HG03064 (cell line): ENCODE measurements around the gene XAF1.
"Not testable (repeated sequence)": the region's sequence is repeated elsewhere in the genome, so short reads cannot be mapped to it uniquely, and the experiment has no call there.

Experiments
- ATAC-seq: cut with Tn5 transposase; IDR thresholded peaks from one replicate; pipeline ENCODE4 v1.9.1; 2021; ENCODE audit warnings: low read depth; ENCODE audit not compliant: unreplicated experiment

XAF1 gene

GRCh38 chr17:6755731-6756184 lies at the start of gene XAF1:
XAF1 (plus strand) TSS chr17:6756046; CDS start chr17:6756079, 33 bp downstream.
- no peak for ATAC-seq

- no peak for ATAC-seq
These were observed 49.3 kb upstream of the XAF1 start for GRCh38 chr17:6706499-6706898.

GRCh38 chr17:6706996-6707395 lies 48.9 kb upstream of the XAF1 start:
- no peak for ATAC-seq

DNA sequence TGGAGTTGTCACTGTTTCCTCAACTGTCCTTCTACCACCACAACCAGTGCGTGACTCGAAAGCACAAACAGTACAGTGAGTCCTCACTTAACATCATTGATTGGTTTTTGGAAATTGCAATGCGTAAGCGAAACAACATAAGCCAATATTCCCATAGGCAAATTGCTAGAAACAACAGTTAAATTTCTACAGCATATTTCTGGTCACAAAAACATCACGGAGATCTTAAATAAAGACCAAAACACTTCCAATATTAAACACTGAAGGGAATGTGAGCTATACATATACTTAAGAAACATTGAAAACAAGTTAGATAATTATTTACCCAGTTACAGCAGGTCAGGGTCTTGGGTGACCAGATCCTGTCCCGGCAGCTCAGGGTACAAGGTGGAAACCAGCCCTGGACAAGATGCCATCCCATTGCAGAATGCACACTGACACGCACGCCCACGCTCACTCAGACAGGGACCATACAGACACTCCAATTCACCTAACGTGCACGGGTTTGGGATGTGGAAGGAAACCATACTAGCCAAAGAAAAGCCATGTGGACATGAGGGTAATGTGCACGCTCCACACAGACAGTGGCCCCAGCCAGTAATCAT lies 47.4 kb upstream of the XAF1 start:
- ATAC-seq, result no peak

DNA sequence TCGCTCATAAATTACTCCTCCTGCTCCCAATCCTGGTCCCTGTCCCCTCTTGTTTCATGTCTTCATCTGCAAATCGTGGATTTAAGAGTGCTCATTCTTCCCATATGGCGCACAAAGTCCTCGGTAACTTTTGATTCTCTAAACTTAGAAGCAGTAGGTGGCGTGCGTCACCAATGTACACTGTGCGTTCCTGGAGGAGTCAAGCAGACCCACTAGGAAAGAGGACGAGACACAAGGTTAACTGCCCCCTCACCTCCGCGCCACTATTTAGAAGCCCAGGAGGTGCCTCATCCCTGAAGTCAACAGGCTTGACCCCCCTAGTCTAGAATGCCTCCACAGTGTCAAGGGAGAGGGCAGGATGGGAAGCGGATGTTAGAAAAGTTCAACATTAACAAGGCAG lies 45.5 kb upstream of the XAF1 start:
- ATAC-seq, result no peak

DNA sequence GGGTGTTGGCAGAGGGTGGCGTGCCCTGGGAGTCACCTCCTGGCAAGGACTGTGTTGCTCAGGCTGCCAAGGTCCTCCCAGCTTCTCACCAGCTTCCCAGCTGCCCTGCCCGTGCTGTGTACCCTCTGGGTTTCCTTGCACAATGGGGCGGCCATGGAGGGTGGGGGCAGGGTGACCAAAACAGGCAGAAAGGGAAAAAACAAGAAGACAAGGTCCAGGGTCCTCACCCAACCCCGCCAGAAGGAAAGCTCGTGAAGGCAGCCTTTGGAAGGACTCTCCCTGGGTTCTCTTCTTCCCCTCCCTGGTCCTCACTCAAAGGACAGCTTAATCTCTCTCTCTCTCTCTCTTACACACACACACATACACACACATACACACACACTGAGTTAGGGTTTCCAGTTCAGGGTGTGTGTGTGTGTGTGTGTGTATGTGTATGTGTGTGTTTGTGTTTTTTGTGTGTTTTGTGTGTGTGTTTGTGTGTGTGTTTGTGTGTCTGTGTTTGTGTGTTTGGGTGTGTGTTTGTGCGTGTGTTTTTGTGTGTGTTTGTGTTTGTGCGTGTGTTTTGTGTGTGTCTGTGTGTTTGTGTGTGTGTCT lies 44.7 kb upstream of the XAF1 start:
- no peak for ATAC-seq

GRCh38 chr17:6711681-6712057 lies 44.2 kb upstream of the XAF1 start:
- no peak for ATAC-seq

- ATAC-seq, result no peak
These were observed 43.6 kb upstream of the XAF1 start for GRCh38 chr17:6712058-6712853.

- no peak for ATAC-seq
These were observed 43.1 kb upstream of the XAF1 start for GRCh38 chr17:6712854-6713129.

- ATAC-seq, result no peak
These were observed 42.5 kb upstream of the XAF1 start, which contains the start of gene SLC13A5 for GRCh38 chr17:6713130-6713917. SLC13A5 (minus strand) TSS chr17:6713369; CDS start chr17:6713333, 36 bp downstream.

DNA sequence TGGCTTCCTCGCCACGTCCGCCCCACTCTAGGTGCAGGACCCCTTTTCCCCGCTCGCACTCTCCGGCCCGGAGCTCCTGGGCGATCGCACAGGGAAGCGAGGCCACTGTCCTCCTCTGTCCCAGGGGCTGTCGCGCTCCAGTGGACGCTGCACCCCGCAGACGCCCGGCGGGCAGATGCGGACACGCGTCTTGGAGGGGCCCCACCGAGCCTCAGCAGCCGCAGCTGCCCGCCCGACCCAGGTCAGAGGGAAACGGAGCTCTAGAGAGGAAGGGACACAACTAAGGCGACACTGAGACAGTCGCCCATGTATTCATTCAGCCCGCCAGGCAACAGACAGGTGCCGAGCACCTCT lies 42.0 kb upstream of the XAF1 start:
- ATAC-seq, result no peak

GRCh38 chr17:6714315-6714874 lies 41.5 kb upstream of the XAF1 start:
- ATAC-seq, result no peak

DNA sequence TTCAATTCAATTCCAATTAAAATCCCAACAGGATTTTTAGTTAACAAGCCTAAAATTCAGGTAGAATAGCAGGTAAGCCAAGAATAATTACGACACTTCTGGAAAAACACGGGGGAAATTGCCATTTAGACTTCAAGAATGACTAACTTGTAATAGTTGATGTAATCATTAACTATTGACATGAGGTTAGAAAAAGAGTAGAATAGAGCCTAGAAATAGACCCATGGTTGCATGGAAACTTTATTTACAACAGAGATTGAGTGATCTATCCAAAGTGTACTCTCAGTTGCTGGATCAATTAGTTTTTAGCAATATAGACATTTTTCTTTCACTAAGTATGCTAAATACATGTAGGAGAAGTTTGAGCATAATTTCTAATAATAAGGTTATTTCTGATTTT lies 39.1 kb upstream of the XAF1 start:
- ATAC-seq, result no peak

DNA sequence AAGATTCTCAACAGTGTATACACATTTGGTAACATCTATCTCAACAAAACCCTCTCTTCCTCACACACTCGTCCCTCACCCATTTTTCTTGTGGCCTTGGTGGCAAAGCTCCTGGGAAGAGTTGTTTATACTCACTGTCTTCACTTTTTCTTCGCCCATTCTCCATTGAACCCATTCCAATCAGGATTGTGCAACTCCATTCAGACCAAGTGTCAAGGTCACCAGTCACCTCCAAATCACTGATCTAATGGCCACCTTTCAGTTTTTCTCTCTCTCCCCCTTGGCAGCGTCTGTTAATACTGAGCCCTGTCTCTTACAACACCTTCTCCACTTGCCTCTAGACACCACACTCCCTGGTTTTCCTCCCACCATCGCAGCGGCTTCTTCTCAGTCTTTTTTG lies 34.1 kb upstream of the XAF1 start:
- ATAC-seq, result no peak

DNA sequence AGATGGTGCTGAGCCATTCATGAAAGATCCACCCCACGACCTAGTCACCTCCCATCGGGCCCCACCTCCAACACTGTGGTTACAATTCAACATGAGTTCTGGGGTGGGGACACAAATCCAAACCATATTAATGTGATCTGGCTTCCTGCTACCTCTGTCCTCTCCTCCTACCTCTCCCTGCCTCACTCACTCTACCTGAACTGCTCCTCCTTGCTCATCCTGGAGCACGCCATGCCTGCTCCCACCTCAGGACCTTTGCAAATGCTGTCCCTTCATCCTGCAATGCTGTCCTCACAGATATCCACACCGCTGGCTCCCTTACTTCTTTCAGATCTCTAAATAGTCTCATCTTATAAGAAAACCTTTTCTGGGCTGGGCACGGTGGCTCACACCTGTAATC lies 31.8 kb upstream of the XAF1 start:
- no peak for ATAC-seq

DNA sequence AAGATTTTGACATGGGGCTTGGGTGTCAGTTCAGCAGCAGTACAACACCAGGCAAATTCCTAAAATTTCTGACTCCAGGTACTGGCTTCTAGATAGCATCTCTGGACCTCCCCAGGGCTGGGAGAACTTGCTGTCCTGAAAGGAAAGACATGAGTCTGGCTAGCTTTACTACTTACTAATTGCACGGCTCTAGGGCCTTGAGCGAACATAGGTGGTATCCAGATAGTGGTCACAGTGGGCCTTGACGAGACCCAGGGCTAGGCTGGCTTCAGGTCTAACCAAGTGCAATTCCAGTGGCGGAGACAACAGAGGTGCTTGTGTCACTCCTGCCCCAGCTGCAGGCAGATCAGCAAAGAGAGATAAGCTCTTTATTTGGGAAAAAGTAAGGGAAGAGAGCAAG lies 26.3 kb upstream of the XAF1 start:
- no peak for ATAC-seq

GRCh38 chr17:6746665-6747064 lies 9.2 kb upstream of the XAF1 start:
- not testable (repeated sequence) for ATAC-seq

DNA sequence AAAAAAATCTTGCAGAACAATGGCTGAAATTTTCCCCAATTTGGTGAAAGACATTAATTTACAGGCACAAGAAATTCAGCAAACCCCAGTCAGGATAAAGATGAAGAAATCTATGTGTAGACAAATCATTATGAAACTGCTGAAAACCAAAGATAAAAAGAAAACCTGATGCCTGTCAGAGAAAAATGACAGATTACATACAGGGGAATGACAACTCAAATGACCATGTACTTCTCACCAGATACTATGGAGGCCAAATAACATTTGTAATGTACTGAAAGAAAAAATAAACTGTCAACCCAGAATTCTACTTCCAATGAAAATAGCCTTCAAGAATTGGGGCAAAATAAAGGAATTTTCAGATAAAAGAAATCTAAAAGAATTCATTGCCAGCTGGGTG lies 7.2 kb upstream of the XAF1 start:
- ATAC-seq, result no peak

- ATAC-seq, result no peak
These were observed 6.3 kb upstream of the XAF1 start for GRCh38 chr17:6749519-6749918.

DNA sequence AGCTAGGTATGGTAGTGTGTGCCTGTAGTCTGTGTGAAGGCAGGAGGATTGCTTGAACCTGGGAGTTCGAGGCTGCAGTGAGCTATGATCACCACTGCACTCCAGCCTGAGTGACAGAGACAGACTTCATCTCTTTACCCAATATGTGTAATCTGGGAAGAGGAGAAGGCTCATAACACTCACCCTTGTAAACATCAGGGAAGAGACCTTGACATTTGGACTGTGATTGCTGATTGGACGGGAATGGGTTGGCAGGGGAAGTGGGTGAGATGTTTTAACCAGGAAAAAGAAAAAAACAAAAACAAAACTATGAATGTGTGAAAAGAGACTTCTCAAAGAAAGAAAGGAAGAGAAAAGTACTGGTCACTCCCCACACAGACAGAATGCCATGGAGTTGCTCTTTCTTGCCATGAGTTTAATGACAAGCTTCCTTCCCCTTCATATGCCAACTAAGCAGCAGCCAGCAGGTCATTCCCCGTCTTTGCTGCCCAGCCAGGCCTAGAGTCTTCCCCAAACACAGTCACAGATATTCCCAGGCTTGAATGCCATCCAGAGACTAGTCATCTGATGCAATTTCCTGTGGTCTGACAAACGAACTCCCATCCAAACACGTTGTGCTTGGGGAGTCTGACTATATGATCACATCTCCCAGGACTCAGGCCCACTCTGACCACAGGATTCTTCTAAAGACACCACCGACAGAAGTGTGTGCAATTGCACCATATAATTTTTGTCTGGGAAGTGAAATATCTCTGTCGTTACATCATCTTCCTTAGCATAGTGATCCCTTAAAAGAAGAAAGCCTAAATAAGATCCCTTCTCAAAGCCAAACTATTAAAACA lies 3.6 kb upstream of the XAF1 start:
- no peak for ATAC-seq
